Panc1 (cell line): Measurements from ENCODE around the gene ANP32E.

ENCODE experiments used
- POLR2AphosphoS5 ChIP-seq: IDR thresholded peaks from 2 replicates; pipeline ENCODE4 v1.6.1; 2012; ENCODE audit warnings: mild to moderate bottlenecking, low read depth, low read length, moderate library complexity
- SIN3A ChIP-seq: IDR thresholded peaks from 2 replicates; pipeline ENCODE4 v1.6.1; 2012; ENCODE audit warnings: low read depth, mild to moderate bottlenecking, low read length, moderate library complexity, borderline replicate concordance; ENCODE audit not compliant: insufficient read depth
- TCF7L2 ChIP-seq: IDR thresholded peaks from 2 replicates; pipeline ENCODE4 v1.6.1; 2011; ENCODE audit warnings: mild to moderate bottlenecking, low read depth, low read length, inconsistent platforms
- TF ChIP-seq, protein P1 (sequence below), 2 experiments: IDR thresholded peaks; 2 replicates each; pipeline ENCODE4 v1.6.1; 2011 to 2012; ENCODE audit warnings: low read depth in 2 of 2, control low read depth in 1 of 2, low read length in 1 of 2, mild to moderate bottlenecking in 1 of 2, moderate library complexity in 1 of 2; ENCODE audit not compliant: insufficient read depth in 1 of 2
- TF ChIP-seq, protein P2 (sequence below): fragments of 450-650 bp; IDR thresholded peaks from 2 replicates; pipeline ENCODE4 v1.5.1; 2017; ENCODE audit warnings: mild to moderate bottlenecking

DNA sequence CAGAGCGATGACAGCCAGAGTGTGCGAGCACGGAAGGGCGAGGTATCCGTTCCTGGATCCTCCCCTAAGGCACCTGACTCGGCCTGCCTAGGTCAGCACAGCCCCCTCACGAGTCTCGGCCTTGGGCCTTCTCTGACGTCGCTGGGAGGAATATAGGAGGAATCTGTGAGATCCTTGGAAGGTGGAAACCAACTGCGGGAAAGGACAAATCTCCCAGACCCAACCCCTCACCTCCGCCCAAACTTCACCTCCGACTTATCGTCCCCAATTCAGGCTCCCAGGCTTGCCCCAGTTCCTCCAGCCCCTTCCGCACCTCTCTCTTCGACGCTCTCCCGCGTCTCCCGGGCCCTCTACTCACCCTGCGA lies 32.4 kb upstream of the ANP32E start:
- TF ChIP-seq, protein P1, sequence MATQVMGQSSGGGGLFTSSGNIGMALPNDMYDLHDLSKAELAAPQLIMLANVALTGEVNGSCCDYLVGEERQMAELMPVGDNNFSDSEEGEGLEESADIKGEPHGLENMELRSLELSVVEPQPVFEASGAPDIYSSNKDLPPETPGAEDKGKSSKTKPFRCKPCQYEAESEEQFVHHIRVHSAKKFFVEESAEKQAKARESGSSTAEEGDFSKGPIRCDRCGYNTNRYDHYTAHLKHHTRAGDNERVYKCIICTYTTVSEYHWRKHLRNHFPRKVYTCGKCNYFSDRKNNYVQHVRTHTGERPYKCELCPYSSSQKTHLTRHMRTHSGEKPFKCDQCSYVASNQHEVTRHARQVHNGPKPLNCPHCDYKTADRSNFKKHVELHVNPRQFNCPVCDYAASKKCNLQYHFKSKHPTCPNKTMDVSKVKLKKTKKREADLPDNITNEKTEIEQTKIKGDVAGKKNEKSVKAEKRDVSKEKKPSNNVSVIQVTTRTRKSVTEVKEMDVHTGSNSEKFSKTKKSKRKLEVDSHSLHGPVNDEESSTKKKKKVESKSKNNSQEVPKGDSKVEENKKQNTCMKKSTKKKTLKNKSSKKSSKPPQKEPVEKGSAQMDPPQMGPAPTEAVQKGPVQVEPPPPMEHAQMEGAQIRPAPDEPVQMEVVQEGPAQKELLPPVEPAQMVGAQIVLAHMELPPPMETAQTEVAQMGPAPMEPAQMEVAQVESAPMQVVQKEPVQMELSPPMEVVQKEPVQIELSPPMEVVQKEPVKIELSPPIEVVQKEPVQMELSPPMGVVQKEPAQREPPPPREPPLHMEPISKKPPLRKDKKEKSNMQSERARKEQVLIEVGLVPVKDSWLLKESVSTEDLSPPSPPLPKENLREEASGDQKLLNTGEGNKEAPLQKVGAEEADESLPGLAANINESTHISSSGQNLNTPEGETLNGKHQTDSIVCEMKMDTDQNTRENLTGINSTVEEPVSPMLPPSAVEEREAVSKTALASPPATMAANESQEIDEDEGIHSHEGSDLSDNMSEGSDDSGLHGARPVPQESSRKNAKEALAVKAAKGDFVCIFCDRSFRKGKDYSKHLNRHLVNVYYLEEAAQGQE (IDR thresholded peaks at IDR 0.05; ENCODE audit: insufficient read depth in 1 of 2, low read depth in 2 of 2, low read length in 1 of 2): no peak
- TF ChIP-seq, protein P2, sequence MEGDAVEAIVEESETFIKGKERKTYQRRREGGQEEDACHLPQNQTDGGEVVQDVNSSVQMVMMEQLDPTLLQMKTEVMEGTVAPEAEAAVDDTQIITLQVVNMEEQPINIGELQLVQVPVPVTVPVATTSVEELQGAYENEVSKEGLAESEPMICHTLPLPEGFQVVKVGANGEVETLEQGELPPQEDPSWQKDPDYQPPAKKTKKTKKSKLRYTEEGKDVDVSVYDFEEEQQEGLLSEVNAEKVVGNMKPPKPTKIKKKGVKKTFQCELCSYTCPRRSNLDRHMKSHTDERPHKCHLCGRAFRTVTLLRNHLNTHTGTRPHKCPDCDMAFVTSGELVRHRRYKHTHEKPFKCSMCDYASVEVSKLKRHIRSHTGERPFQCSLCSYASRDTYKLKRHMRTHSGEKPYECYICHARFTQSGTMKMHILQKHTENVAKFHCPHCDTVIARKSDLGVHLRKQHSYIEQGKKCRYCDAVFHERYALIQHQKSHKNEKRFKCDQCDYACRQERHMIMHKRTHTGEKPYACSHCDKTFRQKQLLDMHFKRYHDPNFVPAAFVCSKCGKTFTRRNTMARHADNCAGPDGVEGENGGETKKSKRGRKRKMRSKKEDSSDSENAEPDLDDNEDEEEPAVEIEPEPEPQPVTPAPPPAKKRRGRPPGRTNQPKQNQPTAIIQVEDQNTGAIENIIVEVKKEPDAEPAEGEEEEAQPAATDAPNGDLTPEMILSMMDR: no peak
- no peak for TF ChIP-seq TCF7L2
- no peak for TF ChIP-seq POLR2AphosphoS5
- no peak for TF ChIP-seq SIN3A
